HEK293T (cell line): Measurements from ENCODE around the gene ENHO.

Source experiments
- BHLHE40 ChIP-seq: fragments of 450-650 bp; IDR thresholded peaks from 2 replicates; pipeline ENCODE4 v1.6.1; 2016; ENCODE audit warnings: mild to moderate bottlenecking, moderate library complexity, borderline replicate concordance
- FOXA1 ChIP-seq: fragments of 450-650 bp; IDR thresholded peaks from 2 replicates; pipeline ENCODE4 v1.6.1; 2016; ENCODE audit warnings: mild to moderate bottlenecking

- no peak for TF ChIP-seq BHLHE40
- TF ChIP-seq FOXA1 = no peak
Observed at GRCh38 chr9:34566322-34566721, 43.5 kb upstream of the ENHO start.
